Pancreas (tissue), 10 donors: Measurements from ENCODE around the gene SKIC8. TPM values are rescaled to one million over a fixed set of nuclear protein-coding genes. Genes with fewer than 3 reads are reported as not detected.
A peak's percentile ranks its signal among the peaks of the same experiment; 100 is the strongest.

Experiments
- ATAC-seq, 4 donors: fragments of 200-7000 bp; cut with Tn5 transposase; one replicate each; pipeline versions ENCODE4 v1.8.0 to v1.9.1; 2020; ENCODE audit warnings: mild to moderate bottlenecking in 4 of 4, moderate library complexity in 4 of 4
- DNase-seq, 6 donors: peaks; one replicate each; pipeline ENCODE4 v3.0.0-alpha.2; 2020
- FAIRE-seq: peaks from 2 replicates; lab custom pipeline; 2012; peaks lifted over from hg19 to GRCh38; lab: Jason Lieb, UNC
- H3K27ac ChIP-seq, 4 donors: fragments of 200-600 bp; sonication (generic); 1 replicate in 3 of 4; 2 replicates in 1 of 4; pipeline versions ENCODE4 v1.5.0 to v1.8.0; 2020
- H3K27me3 ChIP-seq, 4 donors: fragments of 200-600 bp; one replicate each; pipeline ENCODE4 v1.8.0; 2021
- H3K36me3 ChIP-seq, 3 donors: fragments of 200-600 bp; sonication (generic) in 1 of 3; one replicate each; pipeline versions ENCODE4 v1.5.0 to v1.8.0; 2020 to 2021
- H3K4me1 ChIP-seq, 3 donors: fragments of 200-600 bp; one replicate each; pipeline ENCODE4 v1.8.0; 2021
- H3K4me3 ChIP-seq, 4 donors: fragments of 200-600 bp; sonication (generic) in 2 of 4; one replicate each; pipeline versions ENCODE4 v1.5.0 to v1.8.0; 2020 to 2021
- H3K9me3 ChIP-seq, 4 donors: fragments of 200-600 bp; one replicate each; pipeline ENCODE4 v1.8.0; 2021
- WGBS, 2 donors: extraction: QIAGEN DNeasy Blood & Tissue Kit; methylation state at CpG; one replicate each; pipeline ENCODE4 v1.1.7; 2013; 5-methylcytosine and 5-hydroxymethylcytosine counted together
- intact Hi-C, 3 donors: fragments of 100-400 bp; cut with DNase I; formaldehyde crosslinking; loops; one replicate each; pipeline versions ENCODE4 v1.11.1 to v1.14.2; 2022
- polyA plus RNA-seq, 2 donors: library from polyadenylated mRNA; stranded (reverse); fragments of 200-250 nt; gene quantifications; one replicate each; pipeline ENCODE4 v1.2.3, GENCODE V29; 2013
- total RNA-seq, 6 donors: library from RNA; stranded (reverse); fragmentation: NEBNext Ultra II Directional in 4 of 6; extraction: Animal tissue kit (Norgen Biotek cat#: 25700) in 4 of 6; gene quantifications; one replicate each; pipeline versions ENCODE4 v1.2.1 to v1.2.4, GENCODE V29; 2021 to 2023
- TF ChIP-seq, protein P1 (sequence below), 4 donors: fragments of 200-600 bp; sonication (generic) in 3 of 4; IDR thresholded peaks; one replicate each; pipeline versions ENCODE4 v1.5.0 to v1.8.0; 2021; ENCODE audit warnings: antibody characterized with exemption in 4 of 4
- donor health status: healthy with polysubstance abuse.
- donor health status: DM: no; HTN: no; CAD: no; lungs with moderate emphysema.
- donor health status: DM: no; HTN: no; CAD: no.
- donor health status: control.
- donor health status: control.
- donor health status: Bipolar disorder and iron deficiency.
- donor health status: DM: yes; HTN: yes; CAD: no.
- donor health status: DM: no; HTN: no; CAD: no.
- donor health status: DM: no; HTN: no; CAD: no.
- donor health status: DM: yes; HTN: yes; CAD: no.

The SKIC8 gene
- total and polyA plus RNA-seq, 8 donors, result 17.2 to 44.6 (median 21.2) TPM

DNA sequence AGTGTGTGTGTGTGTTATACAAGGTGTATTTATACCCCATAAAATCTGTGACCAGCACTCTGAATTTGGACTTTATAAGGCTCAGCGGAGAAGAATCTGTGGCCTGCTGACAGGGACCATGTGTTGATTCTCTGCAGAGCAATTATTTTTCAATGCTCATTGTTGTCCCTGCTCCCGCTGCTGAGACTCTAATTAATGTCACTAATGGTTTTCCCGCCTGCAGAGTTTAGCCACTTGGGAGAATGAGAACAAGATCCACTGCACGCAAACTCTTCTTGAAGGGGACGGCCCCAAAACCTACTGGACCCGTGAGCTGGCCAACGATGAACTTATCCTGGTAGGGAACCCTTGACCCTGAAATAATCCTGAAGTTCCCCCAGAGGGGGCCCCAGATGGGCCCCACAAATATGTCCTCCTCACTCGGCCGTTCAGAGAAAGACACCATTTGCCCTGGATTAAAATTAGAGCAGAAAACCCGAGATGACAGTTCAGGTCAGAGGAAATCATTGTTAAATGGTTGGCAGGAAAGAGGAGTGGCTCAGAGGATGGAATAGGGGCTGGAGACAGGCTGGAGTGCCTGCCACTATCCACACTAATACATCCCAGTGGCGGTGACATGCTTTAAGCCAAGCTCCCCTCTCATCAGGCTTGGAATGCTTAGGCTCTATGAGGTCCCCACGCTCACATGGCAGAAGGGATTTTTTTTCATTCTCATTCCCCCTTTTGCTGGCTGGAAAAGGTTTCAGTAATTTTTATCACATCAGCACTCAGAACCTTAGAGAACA lies 44.1 kb upstream of the SKIC8 start:
- FAIRE-seq, result no peak
- TF ChIP-seq, protein P1, sequence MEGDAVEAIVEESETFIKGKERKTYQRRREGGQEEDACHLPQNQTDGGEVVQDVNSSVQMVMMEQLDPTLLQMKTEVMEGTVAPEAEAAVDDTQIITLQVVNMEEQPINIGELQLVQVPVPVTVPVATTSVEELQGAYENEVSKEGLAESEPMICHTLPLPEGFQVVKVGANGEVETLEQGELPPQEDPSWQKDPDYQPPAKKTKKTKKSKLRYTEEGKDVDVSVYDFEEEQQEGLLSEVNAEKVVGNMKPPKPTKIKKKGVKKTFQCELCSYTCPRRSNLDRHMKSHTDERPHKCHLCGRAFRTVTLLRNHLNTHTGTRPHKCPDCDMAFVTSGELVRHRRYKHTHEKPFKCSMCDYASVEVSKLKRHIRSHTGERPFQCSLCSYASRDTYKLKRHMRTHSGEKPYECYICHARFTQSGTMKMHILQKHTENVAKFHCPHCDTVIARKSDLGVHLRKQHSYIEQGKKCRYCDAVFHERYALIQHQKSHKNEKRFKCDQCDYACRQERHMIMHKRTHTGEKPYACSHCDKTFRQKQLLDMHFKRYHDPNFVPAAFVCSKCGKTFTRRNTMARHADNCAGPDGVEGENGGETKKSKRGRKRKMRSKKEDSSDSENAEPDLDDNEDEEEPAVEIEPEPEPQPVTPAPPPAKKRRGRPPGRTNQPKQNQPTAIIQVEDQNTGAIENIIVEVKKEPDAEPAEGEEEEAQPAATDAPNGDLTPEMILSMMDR (IDR thresholded peaks at IDR 0.05), result no peak
- Histone ChIP-seq H3K27me3 (peaks cover 0 to 20% (median 1%) of the 10 kb centered on the region in 4 donors), H3K27ac (no peak overlapping the region), H3K9me3 (no peaks in the 10 kb centered on the region), H3K36me3 (no peaks in the 10 kb centered on the region), H3K4me3 (no peak overlapping the region), H3K4me1 (no peaks in the 10 kb centered on the region)
- intact Hi-C loops, result no loop called here
- no peak for DNase-seq
- ATAC-seq, result no peak
- 60 to 65% methylated on average over 12 of the region's 12 CpGs for WGBS, 2 donors

DNA sequence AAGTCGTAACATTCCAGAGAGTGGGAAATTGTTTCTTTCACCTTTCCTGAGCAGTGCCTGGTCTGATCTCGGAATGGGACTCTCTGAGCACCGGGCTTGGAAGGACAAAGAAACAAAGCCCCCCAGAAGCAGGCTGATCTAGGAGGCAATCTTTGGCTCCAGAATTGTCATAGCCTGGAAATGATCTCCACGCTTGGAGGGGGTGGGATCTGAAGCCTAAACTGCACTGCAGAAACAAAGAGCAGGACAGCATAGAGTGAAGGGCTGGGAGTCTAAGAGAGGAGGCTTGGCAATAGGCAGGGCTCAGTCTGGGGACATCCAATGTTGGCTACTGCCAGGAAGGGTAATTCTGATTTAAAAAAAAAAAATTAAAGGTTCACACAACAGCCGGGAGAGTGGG lies 42.6 kb upstream of the SKIC8 start:
- Histone ChIP-seq H3K36me3 (no peaks in the 10 kb centered on the region), H3K9me3 (no peaks in the 10 kb centered on the region), H3K4me1 (no peaks in the 10 kb centered on the region), H3K27ac (no peak overlapping the region), H3K4me3 (no peak overlapping the region), H3K27me3 (peaks cover 0 to 20% (median 1%) of the 10 kb centered on the region in 4 donors)
- TF ChIP-seq, protein P1 (IDR thresholded peaks at IDR 0.05), result no peak
- DNase-seq, result no peak
- ATAC-seq, result no peak
- no peak for FAIRE-seq
- intact Hi-C loops, result no loop called here
- 32 to 37% methylated on average over 5 of the region's 5 CpGs for WGBS, 2 donors

- peaks cover 0 to 20% (median 1%) of the 10 kb centered on the region in 4 donors for H3K27me3 ChIP-seq
- peak in 1 of 4 donors; percentile 15 for ATAC-seq
- WGBS, 2 donors, result 5% methylated on average over 52 to 53 of the region's 53 CpGs
These were observed 41.9 kb upstream of the SKIC8 start for GRCh38 chr15:78341057-78341987.

DNA sequence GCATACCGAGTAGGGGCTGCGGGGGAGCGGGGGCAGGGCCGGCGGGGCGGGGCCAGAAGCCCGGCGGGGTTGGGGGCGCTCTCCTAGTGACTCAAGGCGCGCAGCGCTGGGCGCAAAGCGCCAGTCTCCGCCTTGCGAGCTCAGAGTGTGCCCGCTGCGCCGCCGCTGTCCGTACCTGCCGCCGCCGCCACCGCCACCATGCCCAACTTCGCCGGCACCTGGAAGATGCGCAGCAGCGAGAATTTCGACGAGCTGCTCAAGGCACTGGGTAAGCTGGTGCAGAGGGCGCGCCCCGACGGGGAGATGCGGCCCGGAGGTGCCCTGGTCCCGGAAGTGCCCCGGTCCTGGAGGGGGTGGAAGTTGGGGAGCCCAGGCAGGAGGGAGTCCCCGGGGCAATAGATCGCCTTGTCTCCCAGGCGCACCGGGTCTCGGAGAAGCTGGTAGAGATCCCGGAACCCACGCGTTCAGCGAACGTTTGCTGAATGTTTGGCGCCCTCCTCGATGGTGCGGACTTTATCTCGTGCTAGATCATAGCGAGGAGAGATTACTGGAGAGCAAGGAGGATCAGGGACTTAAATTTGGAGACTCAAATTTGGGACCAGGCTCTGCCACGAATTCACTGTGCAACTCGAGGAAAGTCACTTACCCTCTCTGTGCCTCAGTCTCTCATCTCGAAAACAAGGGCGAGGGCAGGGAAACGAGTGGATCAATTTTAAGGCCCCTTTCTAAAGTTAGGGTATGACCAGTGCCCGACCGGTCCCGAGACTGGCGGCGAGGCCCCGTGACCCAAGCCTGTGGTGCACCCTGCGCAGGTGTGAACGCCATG lies 41.0 kb upstream of the SKIC8 start, which contains the start of gene CRABP1:
Gene CRABP1, plus strand, starts transcription at position 123 of the 826 bp plus-strand sequence. Its CDS starts 76 bp downstream, at position 199.
- Histone ChIP-seq H3K4me3 (no peak within 1 kb of the TSS), H3K27ac (no peak within 1 kb of the TSS), H3K36me3 (no peaks in the 10 kb centered on the region), H3K9me3 (no peaks in the 10 kb centered on the region), H3K4me1 (no peaks in the 10 kb centered on the region), H3K27me3 (peaks cover 0 to 20% (median 1%) of the 10 kb centered on the region in 4 donors)
- ATAC-seq, result no peak
- peak in 1 of 6 donors; percentile 54 for DNase-seq
- intact Hi-C loops, result no loop called here
- TF ChIP-seq, protein P1 (IDR thresholded peaks at IDR 0.05), result no peak
- WGBS, 2 donors, result 2% methylated on average over 67 of the region's 67 CpGs
- FAIRE-seq, result no peak

More at GRCh38 chr15:78341057-78341987, 41.9 kb upstream of the SKIC8 start:
- Histone ChIP-seq H3K4me1 (no peaks in the 10 kb centered on the region), H3K36me3 (no peaks in the 10 kb centered on the region), H3K9me3 (no peaks in the 10 kb centered on the region), H3K27ac (no peak overlapping the region), H3K4me3 (no peak overlapping the region)
- intact Hi-C loops, result no loop called here
- TF ChIP-seq, protein P1 (IDR thresholded peaks at IDR 0.05), result no peak
- FAIRE-seq (no peak), DNase-seq (peak in 1 of 6 donors; percentile 57)
